HG02885 (cell line): Measurements from ENCODE around the gene RXYLT1.
"Not testable (repeated sequence)": the region's sequence is repeated elsewhere in the genome, so short reads cannot be mapped to it uniquely, and the experiment has no call there.

Experiments used
- ATAC-seq: cut with Tn5 transposase; IDR thresholded peaks from one replicate; pipeline ENCODE4 v1.9.1; 2021; ENCODE audit warnings: mild to moderate bottlenecking; ENCODE audit not compliant: unreplicated experiment, poor library complexity

Gene RXYLT1, protein sequence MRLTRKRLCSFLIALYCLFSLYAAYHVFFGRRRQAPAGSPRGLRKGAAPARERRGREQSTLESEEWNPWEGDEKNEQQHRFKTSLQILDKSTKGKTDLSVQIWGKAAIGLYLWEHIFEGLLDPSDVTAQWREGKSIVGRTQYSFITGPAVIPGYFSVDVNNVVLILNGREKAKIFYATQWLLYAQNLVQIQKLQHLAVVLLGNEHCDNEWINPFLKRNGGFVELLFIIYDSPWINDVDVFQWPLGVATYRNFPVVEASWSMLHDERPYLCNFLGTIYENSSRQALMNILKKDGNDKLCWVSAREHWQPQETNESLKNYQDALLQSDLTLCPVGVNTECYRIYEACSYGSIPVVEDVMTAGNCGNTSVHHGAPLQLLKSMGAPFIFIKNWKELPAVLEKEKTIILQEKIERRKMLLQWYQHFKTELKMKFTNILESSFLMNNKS

DNA sequence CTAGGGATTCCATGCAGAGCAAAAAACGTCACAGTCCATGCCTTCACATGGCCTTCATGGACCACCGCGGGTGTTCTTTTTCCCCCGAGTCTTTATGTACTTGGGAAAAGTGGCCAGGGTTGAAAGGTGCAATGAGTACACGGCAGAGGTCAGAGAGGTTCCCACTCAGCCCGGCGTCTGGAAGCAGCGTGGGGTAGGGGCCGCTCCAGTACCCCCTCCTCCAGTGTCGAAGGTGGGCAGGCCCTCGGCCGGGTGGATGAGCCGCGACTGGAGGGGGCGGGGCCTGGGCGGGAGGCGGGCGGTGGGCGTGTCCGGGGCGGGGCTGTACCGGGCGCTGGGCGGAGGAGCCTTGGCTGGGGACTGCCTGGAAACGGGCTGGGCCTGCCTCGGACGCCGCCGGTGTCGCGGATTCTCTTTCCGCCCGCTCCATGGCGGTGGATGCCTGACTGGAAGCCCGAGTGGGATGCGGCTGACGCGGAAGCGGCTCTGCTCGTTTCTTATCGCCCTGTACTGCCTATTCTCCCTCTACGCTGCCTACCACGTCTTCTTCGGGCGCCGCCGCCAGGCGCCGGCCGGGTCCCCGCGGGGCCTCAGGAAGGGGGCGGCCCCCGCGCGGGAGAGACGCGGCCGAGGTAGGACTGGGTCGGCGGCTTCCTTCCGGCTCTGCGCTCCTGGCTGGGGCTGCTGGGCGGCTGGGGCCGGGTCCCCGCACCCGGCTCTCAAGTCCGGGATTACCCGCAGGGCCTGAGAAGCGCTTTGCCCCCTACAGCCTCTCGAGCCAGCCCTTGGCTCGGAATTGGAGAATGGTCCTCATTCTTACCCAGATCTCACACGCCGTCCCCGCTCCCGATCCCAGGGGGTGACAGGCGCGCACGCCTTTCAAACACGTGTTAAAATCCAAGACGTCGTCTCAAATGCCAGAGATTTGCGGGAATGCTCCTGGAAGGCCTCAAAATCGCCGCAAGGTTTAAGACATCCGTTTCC lies at the start of gene RXYLT1:
RXYLT1 (plus strand) TSS at position 412 of the 984 bp plus-strand sequence; CDS start at position 464, 52 bp downstream.
- ATAC-seq = peak; percentile 93

DNA sequence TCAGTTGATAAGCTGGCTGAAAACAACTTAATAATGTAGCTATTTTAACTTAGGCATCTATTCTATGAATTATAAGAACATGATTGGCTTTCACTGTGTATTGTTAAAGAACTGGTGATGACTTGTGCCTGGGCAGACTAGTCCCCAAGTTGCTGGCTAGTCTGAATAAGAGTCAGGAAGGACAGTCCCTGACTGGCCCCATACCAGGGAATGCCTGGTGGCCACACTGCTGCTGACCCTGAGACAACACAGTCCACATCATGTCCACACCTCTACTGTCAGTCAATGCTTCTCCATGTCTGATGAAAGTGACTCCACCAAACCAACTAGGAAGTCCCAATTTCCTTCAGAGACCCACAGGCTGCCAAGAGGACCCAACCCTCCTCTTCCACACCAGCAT lies 46.9 kb upstream of the RXYLT1 start:
- not testable (repeated sequence) for ATAC-seq

DNA sequence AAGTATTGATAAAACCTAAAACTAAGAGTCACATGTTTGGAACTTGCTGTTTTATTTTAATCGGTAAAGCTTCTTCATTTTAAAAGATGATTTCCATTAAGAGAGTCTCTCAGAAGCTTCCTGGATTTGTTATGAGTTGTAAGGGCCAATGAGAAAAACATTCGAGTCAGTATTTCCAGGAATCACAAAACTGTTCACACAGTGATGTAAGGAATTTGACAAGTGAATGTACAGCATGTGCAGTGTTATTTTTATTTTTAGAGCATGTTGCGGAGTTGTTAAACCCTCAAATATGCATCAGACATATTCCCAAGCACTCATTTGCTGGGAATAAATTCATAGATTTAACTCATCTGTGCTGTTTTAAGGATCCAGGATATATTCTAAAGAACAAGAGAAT lies 46.1 kb upstream of the RXYLT1 start:
- not testable (repeated sequence) for ATAC-seq

DNA sequence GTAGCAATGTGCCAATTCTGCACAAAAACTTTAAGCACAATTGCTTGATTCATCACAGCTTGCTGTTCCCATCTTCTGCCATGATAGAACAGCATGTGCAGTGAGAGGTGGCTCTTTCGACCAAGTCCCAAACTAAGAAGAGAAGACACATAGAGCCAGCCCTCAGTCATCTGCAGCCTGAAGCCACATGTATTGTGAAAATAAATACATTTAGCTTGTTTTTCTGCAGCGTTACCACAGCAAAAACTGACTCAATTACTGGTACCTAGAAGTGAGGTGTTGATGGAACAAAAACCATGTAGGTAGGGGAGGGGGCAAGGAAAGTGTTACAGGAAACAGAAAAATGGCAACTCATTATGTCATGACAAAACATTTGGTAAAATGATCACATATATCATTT lies 39.2 kb upstream of the RXYLT1 start:
- not testable (repeated sequence) for ATAC-seq

DNA sequence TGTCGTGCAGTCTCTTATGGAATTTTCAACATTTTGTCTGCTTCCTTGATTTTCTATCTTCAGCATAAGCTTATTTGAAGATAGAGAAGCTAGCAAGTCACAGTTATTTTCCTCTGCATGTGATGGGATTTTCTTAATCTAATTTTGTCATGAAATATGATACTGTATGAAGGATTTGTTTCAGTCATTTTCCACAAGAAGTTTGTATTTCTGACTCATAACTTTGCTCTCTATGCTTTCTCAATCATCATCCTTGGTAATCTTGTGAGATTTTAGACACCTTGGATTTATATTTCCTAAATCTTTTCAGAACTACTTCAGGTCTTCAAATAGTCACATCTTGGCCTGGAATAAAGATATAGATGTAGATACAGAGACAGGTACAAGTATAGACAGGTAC lies 38.3 kb upstream of the RXYLT1 start:
- ATAC-seq = not testable (repeated sequence)

DNA sequence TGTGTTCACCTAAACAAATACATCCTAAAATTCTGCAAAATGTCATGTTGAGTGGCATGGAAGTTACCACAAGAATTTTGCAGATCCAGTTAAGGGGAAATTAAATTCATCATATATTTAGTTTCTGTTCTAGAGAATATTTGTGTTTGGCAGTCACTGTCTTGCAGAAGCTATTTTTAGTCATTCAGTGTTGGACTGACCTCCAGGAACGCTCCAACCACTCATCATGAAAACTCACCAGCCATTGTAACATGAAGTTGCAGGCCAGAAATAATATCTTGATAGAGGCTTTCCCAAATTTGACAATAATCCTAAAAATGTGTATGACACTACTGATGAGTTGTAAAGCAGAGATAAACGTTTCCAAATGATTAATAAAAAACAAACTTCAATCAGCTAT lies 35.6 kb upstream of the RXYLT1 start:
- not testable (repeated sequence) for ATAC-seq

DNA sequence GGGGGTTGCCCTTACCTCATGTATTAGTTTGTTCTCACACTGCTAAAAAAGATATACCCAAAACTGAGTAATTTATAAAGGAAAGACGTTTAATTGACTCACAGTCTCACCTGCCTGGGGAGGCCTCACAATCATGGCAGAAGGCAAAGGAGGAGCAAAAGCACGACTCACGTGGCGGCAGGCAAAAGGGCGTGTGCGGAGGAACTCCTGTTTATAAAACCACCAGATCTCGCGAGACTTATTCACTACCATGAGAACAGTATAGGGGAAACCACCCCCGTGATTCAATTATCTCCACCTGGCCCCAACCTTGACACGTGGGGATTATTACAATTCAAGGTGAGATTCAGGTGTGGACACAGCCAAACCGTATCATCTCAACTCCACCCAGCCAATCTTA lies 33.2 kb upstream of the RXYLT1 start:
- ATAC-seq = not testable (repeated sequence)

DNA sequence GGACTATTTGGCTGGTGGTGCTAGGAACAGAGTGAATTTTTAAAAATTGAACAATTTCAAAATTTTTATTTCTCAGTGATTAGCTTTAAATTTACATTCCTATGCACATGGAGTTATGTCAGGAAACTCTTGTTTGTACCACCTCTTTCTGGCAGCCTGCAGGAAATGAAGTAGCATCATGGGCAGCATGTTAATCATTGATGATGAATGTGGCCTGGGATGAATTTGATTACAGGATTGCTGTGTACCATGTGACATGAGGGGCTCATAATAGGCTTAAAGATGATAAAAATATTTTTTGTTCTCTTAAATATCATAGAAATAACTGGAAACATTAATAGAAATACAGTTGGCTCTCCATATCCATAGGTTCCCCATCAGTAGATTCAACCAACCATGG lies 32.6 kb upstream of the RXYLT1 start:
- ATAC-seq = not testable (repeated sequence)

DNA sequence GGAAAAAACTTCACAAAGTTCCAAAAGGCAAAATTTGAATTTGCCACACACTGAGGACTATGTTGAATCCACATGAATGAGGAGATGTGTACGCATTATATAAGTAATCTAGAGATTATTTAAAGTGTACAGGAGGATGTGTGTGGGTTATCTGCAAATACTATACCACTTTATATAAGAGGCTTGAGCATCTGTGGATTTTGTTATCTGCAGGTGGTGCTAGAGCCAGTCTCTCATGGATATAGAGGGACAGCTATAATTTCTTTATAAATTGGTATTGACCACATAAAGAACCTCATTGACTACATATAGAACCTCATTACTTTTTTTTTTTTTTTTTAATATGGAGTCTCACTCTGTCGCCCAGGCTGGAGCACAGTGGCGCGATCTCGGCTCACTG lies 32.2 kb upstream of the RXYLT1 start:
- no peak for ATAC-seq

DNA sequence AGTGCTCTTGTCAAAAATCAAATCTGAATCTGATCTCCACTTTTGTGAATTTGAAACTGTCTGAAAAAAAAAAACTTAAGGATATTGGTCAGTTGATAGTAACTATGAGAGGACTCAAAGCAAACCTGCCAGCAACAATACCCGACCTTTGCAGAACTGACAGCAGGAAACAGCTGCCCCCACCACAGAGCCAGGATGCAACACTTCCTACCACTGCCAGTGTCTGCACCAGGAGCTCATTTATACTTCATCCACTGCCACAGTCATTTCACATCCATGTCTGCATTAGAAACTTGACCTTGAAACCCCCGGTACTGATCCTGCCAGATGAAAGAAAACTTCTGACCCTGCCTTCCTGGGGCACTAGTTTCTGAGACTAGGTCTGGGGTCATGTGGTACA lies 27.4 kb upstream of the RXYLT1 start:
- ATAC-seq = no peak

DNA sequence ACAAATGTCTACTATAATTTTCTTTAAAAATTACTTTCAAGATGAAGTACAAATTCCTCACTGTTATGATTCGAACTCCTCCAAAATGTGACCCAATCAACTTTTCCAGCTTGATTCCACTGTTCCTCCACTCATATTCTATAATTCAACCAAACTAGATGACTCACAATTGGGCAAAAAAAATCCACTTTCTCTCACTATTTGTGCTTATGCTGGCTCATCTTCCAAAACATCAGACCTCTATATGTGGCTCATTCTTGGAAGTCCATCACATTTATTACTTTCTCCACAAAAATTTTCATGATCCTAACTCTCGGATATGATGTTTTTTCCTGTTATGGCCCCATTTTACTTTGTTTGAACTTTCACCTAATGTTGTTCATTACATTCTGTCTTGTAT lies 26.9 kb upstream of the RXYLT1 start:
- no peak for ATAC-seq

DNA sequence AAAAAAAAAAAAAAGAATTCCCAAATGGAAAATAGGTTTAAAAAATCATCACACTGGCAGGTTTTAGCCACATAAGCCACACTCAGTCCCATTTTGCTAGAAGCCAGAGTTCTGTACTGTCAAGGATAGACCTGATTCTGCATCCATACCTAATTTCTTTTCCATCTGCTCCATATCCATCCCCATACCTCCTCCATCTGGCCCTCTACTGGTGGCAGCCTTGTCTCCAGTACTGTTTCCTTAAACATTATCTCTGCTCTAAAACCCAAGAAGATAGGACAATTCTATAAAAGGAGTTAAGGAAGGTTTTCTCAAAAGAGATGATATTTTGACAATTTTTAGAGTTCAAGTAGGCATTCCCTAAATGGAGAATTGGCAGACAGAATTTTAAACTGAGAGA lies 26.0 kb upstream of the RXYLT1 start:
- no peak for ATAC-seq

DNA sequence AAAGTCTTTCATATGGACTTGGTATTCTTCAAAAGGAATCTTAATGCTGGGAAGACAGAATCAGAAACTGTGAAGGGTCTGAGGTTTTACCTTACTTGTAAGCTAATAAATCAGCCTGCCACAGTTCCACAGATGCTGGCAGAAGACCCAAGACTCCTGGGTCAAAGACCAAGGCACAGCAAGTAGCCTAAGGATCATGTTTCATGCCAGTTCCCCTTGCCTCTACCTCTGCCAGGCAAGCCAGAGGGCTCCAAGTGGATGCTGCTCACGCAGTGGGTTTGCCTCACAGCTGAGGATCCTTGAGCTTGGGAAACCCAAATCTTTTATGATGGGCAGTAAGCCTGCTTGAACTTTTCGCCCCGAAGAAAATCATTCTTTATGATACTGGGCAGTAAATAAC lies 15.2 kb upstream of the RXYLT1 start:
- no peak for ATAC-seq

DNA sequence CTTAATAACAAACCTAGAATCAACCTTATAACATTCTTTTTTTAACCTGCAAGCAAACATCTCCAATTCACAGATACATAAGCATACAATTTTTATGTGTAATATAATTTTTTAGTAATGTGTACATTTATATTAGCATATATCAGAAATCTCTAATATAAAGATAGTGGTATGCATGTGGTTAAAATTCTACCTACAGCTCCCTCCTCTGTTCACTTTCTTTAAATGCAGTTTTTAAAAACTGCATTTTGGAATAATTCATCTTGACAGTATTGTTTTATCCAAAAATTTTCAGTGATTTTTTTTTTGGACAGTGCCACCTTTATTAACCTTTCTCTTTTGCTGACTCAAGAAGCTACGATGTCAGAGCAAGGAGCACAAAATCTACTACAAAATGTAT lies 13.2 kb upstream of the RXYLT1 start:
- ATAC-seq = no peak

DNA sequence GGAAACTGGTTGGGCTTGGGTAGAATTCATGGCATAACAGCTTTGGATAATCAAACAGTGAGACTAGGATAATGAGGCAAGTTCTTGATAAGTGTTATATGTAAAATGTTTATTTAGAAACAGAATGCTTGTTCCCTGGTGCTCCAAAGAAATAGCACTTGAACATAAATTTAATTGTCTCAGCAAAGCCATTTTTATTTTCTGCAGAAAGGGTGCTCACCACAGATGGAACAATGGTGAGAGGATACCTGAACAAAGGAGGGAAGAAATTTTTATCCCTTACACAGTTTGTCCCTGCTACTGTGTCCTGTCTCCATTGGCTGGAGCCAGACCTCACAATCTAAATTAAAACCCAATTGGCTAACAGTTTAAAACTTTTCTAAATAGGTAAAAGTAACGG lies 9.3 kb upstream of the RXYLT1 start:
- no peak for ATAC-seq

DNA sequence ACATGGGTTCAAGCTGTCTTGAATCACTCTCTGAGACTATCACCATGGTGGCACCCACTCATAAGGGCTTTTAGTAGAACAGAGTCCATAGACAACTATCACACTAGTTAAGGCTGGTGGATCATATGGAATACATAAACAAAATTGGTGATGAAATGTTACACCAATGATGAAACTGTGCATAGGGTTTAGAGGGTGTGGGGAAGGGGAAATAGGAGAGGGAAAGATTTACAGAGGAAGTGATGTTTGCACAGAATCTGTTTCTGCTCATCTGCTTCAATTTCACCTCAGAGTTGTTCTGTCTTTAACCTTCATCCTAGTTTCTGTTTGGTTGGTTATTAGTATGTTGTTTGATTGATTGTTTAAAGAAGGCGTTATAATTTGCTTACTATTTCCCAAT lies 2.4 kb upstream of the RXYLT1 start:
- ATAC-seq = no peak

DNA sequence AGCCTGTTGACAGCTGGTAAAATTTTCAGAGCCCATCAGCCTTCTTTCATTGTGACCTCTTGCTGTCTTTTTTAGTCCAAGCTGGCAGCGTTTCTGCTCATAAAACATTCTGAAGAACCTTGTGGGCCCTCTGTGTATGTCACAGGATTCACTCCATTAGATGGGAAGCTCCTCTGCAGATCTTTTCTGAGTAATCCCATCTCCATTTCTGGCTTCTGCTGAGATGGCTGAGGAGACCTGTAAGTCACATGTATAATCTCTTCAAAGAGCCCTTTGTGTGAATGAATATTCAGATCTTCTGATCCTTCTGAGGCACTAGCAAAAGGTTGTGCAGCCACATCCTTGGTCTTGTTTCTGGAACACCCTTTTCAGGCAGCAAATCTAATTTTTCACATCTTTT lies 2.8 kb downstream of the RXYLT1 start:
- no peak for ATAC-seq

DNA sequence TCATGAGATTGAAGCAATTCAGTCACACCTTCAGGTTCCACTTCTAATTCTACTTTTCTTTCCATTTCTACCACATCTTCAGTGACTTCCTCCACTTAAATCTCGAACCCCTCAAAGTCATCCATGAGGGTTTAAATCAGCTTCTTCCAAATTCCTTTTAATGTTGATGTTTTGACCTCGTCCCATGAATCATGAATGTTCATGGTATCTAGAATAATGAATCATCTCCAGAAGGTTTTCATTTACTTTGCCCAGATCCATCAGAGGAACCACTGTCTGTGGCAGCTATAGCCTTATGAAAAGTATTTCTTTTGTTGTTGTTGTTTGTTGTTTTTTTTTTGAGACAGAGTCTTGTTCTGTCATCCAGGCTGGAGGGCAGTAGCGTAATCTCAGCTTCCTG lies 7.6 kb downstream of the RXYLT1 start:
- no peak for ATAC-seq

DNA sequence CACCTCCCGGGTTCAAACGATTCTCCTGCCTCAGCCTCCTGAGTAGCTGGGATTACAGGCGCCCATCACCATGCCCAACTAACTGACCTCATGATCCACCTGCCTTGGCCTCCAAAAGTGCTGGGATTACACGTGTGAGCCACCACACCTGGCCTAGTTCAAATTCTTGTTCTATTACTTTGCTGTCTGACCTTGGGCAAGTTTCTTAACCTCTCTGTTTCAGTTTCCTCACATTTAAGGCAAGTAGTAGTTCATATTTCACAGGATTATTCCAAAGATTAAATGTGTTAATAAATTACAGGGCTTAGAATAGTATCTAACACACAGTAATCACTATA lies 10.9 kb downstream of the RXYLT1 start:
- no peak for ATAC-seq

DNA sequence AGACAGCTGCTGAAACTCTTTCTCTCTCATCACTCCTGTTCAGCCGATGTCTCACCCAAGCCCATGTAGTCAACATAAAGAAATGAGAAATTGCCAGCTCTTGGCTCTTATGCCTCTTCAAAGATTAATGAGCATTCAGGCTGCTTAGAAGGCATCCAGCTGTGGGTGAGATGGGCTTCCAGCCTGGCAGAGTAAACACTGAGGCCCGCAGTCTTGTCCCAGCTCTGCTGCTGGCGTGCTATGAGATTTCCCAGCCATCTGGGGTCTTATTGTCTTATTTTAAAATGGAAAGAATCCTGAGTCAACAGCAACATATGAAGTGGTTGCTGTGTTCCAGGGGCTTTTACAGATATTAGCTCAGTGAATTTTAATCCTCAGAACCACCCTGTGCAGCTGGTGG lies 12.6 kb downstream of the RXYLT1 start:
- ATAC-seq = no peak

DNA sequence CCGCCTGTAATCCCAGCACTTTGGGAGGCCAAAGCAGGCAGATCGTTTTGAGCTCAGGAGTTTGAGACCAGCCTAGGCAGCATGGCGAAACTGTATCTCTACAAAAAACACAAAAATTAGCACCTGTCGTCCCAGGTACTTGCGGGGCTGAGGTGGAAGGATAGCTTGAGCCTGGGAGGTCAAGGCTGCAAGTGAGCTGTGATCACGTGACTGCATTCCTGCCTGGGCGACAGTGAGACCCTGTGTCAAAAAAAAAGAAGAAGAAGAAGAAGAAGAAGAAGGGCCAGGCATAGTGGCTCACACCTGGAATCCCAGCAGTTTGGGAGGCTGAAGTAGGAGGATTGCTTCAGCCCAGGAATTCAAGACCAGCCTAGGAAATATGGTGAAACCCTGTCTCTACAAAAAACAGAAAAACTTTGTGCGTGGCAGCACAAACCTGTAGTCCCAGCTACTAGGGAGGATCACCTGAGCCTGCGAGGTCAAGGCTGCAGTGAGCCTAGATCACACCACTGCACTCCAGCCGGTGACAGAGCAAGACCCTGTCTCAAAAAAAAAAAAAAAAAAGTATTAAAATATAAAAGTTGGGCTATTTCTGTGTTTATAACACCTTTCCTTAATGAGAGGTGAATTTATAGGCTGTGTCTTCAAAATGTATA lies 15.5 kb downstream of the RXYLT1 start:
- ATAC-seq = no peak
